22Rv1 (cell line): ENCODE measurements around the gene WHRN.

ENCODE experiments used
- CTCF ChIP-seq: fragments of 450-650 bp; IDR thresholded peaks from 2 replicates; pipeline ENCODE4 v1.5.1; 2017; ENCODE audit warnings: mild to moderate bottlenecking
- ZFX ChIP-seq: fragments of 450-650 bp; IDR thresholded peaks from 2 replicates; pipeline ENCODE4 v1.6.1; 2017; ENCODE audit warnings: antibody characterized with exemption, borderline replicate concordance

DNA sequence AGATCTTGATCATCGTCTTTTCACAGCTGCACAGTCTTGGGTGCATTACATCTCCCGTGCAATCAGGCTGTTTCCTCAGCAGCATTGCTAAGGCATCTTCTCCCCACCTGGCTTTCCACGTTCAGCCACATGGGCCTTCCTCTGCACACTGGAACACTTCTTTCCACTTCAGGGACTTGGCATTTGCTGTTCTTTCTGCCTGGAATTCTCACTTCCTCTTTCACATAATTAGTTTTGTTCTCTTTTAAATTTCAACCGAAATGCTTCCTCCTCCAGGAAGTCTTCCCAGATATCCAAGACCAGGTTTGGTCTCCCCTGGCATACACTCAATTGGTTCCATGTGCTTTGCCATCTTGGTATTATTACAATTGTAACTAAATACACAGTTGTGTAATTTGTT lies 43.8 kb downstream of the WHRN start:
- TF ChIP-seq CTCF (no peak), ZFX (no peak)
